Mesendoderm (in vitro differentiated cells): ENCODE results near the gene RCN2.
"Not testable (repeated sequence)": the region's sequence is repeated elsewhere in the genome, so short reads cannot be mapped to it uniquely, and the experiment has no call there.

Source experiments
- DNase-seq: peaks from one replicate; pipeline ENCODE4 v3.0.0; 2013
- H2AK5ac ChIP-seq: 2 replicates; pipeline ENCODE4 v1.6.1; 2013; ENCODE audit warnings: low read length, inconsistent platforms
- H2BK120ac ChIP-seq: 2 replicates; pipeline ENCODE4 v1.6.1; 2013; ENCODE audit warnings: low read depth, mild to moderate bottlenecking, low read length, moderate library complexity, mixed read lengths
- H2BK15ac ChIP-seq: replicated peaks from 2 replicates; pipeline ENCODE4 v1.6.1; 2013; ENCODE audit warnings: low read depth, mild to moderate bottlenecking, moderate library complexity
- H2BK5ac ChIP-seq: 2 replicates; pipeline ENCODE4 v1.6.1; 2013; ENCODE audit warnings: low read length, inconsistent platforms
- H3K18ac ChIP-seq: 2 replicates; pipeline ENCODE4 v1.6.1; 2013; ENCODE audit warnings: mild to moderate bottlenecking, low read length, mixed read lengths
- H3K23ac ChIP-seq: one replicate; pipeline ENCODE4 v1.6.1; 2013; ENCODE audit warnings: low read length
- H3K27ac ChIP-seq: 2 replicates; pipeline ENCODE4 v1.5.1; 2013; ENCODE audit warnings: low read depth, mild to moderate bottlenecking, inconsistent platforms, low read length, moderate library complexity
- H3K27me3 ChIP-seq: 2 replicates; pipeline ENCODE4 v1.6.1; 2013; ENCODE audit warnings: low read length, control low read depth, mild to moderate bottlenecking, inconsistent platforms; ENCODE audit not compliant: insufficient read depth, poor library complexity
- H3K36me3 ChIP-seq: 2 replicates; pipeline ENCODE4 v1.6.1; 2013; ENCODE audit warnings: low read length, inconsistent platforms; ENCODE audit not compliant: control insufficient read depth, insufficient read depth
- H3K4ac ChIP-seq: one replicate; pipeline ENCODE4 v1.6.1; 2013; ENCODE audit warnings: low read depth, mild to moderate bottlenecking, low read length, moderate library complexity
- H3K4me1 ChIP-seq: 2 replicates; pipeline ENCODE4 v1.6.1; 2013; ENCODE audit warnings: low read depth, low read length, inconsistent platforms; ENCODE audit not compliant: control insufficient read depth
- H3K4me2 ChIP-seq: 2 replicates; pipeline ENCODE4 v1.6.1; 2013; ENCODE audit warnings: low read length
- H3K4me3 ChIP-seq: 2 replicates; pipeline ENCODE4 v1.5.1; 2013; ENCODE audit warnings: mild to moderate bottlenecking, low read length
- H3K56ac ChIP-seq: one replicate; pipeline ENCODE4 v1.6.1; 2013; ENCODE audit warnings: low read length
- H3K79me1 ChIP-seq: 2 replicates; pipeline ENCODE4 v1.6.1; 2013; ENCODE audit warnings: low read length, inconsistent platforms
- H3K79me2 ChIP-seq: 2 replicates; pipeline ENCODE4 v1.6.1; 2013; ENCODE audit warnings: mild to moderate bottlenecking, low read length; ENCODE audit not compliant: control insufficient read depth, insufficient read depth
- H3K9ac ChIP-seq: 2 replicates; pipeline ENCODE4 v1.6.1; 2013; ENCODE audit warnings: low read length, inconsistent platforms
- H4K5ac ChIP-seq: one replicate; pipeline ENCODE4 v1.6.1; 2013; ENCODE audit warnings: low read length
- H4K8ac ChIP-seq: one replicate; pipeline ENCODE4 v1.6.1; 2013; ENCODE audit warnings: low read depth, mild to moderate bottlenecking, control low read depth, low read length, moderate library complexity
- WGBS: extraction: QIAGEN DNeasy Blood & Tissue Kit; methylation state at CpG from one replicate; pipeline ENCODE4 v1.1.7; 2013; ENCODE audit warnings: low lambda C conversion rate, missing lambda C conversion rate; ENCODE audit not compliant: insufficient coverage; ENCODE audit errors: extremely low coverage; 5-methylcytosine and 5-hydroxymethylcytosine counted together

RCN2 gene

DNA sequence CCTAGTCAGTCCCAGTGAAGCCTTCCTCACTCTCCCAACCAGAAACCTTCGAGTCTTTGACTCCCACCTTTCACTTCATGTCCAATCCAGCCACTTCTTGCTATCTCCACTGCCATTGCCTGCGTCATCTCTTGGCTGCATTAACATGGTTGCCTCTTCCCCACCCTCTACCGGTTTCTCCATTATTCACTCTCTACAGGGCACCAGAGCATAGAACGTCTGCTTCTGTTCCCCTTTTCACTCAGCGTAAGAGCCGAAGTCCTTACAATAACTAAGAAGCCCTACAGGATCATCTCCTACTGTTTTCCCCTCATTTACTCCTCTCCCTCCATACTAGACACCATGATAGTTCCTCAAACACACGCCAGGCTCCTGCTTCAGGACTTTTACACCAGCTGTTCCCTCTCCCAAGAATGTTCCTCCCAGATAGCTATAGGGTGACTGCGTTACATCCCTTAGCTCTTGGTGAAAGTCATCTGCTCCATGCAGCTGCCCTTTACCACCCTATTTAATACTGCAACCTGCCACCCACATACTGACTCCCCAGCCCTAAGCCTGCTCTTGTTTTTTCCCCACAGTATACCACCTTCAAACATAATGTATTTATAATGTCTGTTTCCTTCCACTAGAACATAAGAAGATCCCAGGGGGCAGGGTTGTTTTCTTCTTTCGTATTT is 30.9 kb downstream of the RCN2 start:
- Histone ChIP-seq H3K27me3 (no peaks in the 10 kb centered on the region), H3K4ac (no peak overlapping the region), H3K36me3 (no peaks in the 10 kb centered on the region), H4K8ac (no peak overlapping the region), H3K23ac (no peak overlapping the region), H3K79me1 (no peaks in the 10 kb centered on the region), H2BK5ac (no peak overlapping the region), H3K27ac (no peak overlapping the region), H3K56ac (no peak overlapping the region), H2BK120ac (no peak overlapping the region), H3K4me1 (peaks cover 12% of the 10 kb centered on the region), H3K4me3 (no peak overlapping the region), H4K5ac (no peak overlapping the region), H3K4me2 (no peak overlapping the region), H2AK5ac (no peak overlapping the region), H3K9ac (no peak overlapping the region), H3K79me2 (no peaks in the 10 kb centered on the region), H2BK15ac (no peak overlapping the region), H3K18ac (no peak overlapping the region)
- no peak for DNase-seq
- WGBS: no CpG with 5 or more reads among the region's 9 CpGs

DNA sequence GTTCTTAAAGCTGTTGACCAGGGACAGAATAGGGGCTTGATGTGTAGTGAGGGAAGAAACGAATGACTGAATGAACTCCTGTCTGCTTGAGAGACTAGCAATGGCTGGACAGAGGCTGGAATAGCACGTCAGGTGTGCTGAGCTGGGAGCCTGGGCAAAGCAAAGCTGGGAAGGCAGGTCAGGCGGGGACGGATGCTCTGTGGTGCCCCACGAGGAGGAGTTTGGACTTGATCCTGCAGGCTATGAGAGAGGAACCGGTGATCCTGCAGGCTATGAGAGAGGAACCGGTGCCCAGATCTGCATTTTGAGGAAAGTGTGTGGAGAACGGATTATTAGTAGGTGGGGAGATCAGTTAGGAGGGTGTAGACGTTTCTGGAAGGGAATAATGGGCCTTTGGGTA is 32.0 kb downstream of the RCN2 start:
- no CpG with 5 or more reads among the region's 9 CpGs for WGBS

DNA sequence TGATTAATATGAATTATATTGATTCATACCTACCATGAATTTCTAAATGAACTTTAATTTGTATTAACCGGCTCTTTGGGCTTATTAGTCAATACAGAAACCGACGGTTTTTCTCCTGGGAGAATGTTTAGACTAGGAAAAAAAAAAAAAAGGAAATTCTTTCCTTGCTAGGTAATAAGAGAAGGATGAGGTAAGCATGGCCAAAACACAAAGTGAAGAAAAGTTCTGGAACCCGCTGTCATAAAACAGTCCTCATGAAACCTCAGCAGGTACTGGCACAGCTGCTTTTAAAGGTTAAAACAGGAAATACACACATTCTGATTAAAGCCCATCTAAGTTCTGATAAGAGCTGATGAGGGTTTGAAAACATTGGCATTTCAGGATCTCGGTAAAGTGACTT is 32.6 kb downstream of the RCN2 start:
- no peaks in the 10 kb centered on the region for H3K79me2 ChIP-seq
- H3K56ac ChIP-seq: no peak overlapping the region
- H3K4me2 ChIP-seq: no peak overlapping the region
- H3K4ac ChIP-seq: no peak overlapping the region
- peak; percentile 60 for DNase-seq
- H3K9ac ChIP-seq: no peak overlapping the region
- no peak overlapping the region for H2AK5ac ChIP-seq
- H3K4me1 ChIP-seq: peaks cover 12% of the 10 kb centered on the region
- no CpG with 5 or more reads among the region's 5 CpGs for WGBS
- no peak overlapping the region for H3K23ac ChIP-seq
- no peaks in the 10 kb centered on the region for H3K79me1 ChIP-seq
- no peak overlapping the region for H2BK5ac ChIP-seq
- H2BK120ac ChIP-seq: no peak overlapping the region
- no peak overlapping the region for H3K4me3 ChIP-seq
- H3K27me3 ChIP-seq: no peaks in the 10 kb centered on the region
- H3K36me3 ChIP-seq: no peaks in the 10 kb centered on the region
- H4K5ac ChIP-seq: no peak overlapping the region
- no peak overlapping the region for H2BK15ac ChIP-seq
- no peak overlapping the region for H3K18ac ChIP-seq
- no peak overlapping the region for H4K8ac ChIP-seq
- no peak overlapping the region for H3K27ac ChIP-seq

More for the DNA sequence above, 32.0 kb downstream of the RCN2 start:
- peak; percentile 66 for DNase-seq
- peaks cover 12% of the 10 kb centered on the region for H3K4me1 ChIP-seq
- H3K9ac ChIP-seq: no peak overlapping the region
- H3K4me3 ChIP-seq: no peak overlapping the region
- H2AK5ac ChIP-seq: no peak overlapping the region
- no peak overlapping the region for H2BK5ac ChIP-seq
- peak overlapping the region; percentile 22 for H3K18ac ChIP-seq
- no peak overlapping the region for H4K8ac ChIP-seq
- no peak overlapping the region for H2BK120ac ChIP-seq
- no peak overlapping the region for H3K23ac ChIP-seq
- H3K27ac ChIP-seq: no peak overlapping the region
- H3K4ac ChIP-seq: no peak overlapping the region
- no peak overlapping the region for H3K4me2 ChIP-seq
- H2BK15ac ChIP-seq: no peak overlapping the region
- no peaks in the 10 kb centered on the region for H3K79me1 ChIP-seq
- H3K36me3 ChIP-seq: no peaks in the 10 kb centered on the region
- no peaks in the 10 kb centered on the region for H3K27me3 ChIP-seq
- no peaks in the 10 kb centered on the region for H3K79me2 ChIP-seq
- no peak overlapping the region for H4K5ac ChIP-seq
- no peak overlapping the region for H3K56ac ChIP-seq

DNA sequence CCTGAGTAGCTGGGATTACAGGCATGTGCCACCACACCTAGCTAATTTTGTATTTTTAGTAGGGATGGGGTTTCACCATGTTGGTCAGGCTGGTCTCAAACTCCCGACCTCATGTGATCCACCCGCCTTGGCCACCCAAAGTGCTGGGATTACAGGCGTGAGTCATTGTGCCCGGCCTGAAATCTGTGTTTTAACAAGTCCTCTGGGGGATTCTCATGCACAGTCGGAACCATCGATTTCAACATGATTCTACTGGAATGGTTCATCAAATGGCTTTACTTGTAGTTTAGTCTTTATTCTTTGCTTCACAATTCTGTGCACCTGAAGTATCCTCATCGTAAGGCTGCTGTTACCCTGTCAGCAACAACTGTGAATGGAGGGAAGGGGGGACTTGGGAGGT is 34.5 kb downstream of the RCN2 start:
- H3K4me1 ChIP-seq: peaks cover 12% of the 10 kb centered on the region
- not testable (repeated sequence) for H3K18ac ChIP-seq, H2BK120ac ChIP-seq, H4K5ac ChIP-seq, H2BK15ac ChIP-seq, DNase-seq, H3K79me2 ChIP-seq, H3K27ac ChIP-seq, H3K23ac ChIP-seq, H3K4me3 ChIP-seq, H3K27me3 ChIP-seq, H3K79me1 ChIP-seq, H3K56ac ChIP-seq, H2AK5ac ChIP-seq, H3K36me3 ChIP-seq, H3K4me2 ChIP-seq, H3K9ac ChIP-seq, H2BK5ac ChIP-seq, H3K4ac ChIP-seq, H4K8ac ChIP-seq
- no CpG with 5 or more reads among the region's 7 CpGs for WGBS

DNA sequence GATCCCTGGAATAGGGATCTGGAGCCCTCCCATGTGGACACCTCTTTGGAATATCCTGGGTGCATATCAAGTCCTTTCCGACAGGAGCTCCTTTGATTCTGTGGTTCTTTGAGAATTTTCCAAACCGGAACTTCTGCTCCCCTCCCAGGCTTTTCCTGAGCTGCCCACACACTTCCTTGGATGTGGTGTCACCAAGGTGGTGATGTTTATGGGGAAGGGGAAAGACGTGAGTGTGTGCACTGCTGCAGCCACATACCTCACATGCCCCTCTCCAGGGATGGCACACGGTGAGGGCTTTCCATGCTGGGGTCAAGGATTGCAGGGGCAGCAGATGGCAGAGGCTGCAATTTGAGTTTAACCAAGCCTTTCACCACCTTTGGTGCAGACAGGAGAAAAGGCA is 35.5 kb downstream of the RCN2 start:
- H3K9ac ChIP-seq: no peak overlapping the region
- no peaks in the 10 kb centered on the region for H3K27me3 ChIP-seq
- WGBS: no CpG with 5 or more reads among the region's 4 CpGs
- H3K79me2 ChIP-seq: no peaks in the 10 kb centered on the region
- no peak overlapping the region for H3K27ac ChIP-seq
- DNase-seq: no peak
- no peaks in the 10 kb centered on the region for H3K79me1 ChIP-seq
- H3K4me1 ChIP-seq: peaks cover 12% of the 10 kb centered on the region
- no peak overlapping the region for H2BK5ac ChIP-seq
- no peak overlapping the region for H3K4me3 ChIP-seq
- H2AK5ac ChIP-seq: no peak overlapping the region
- H2BK120ac ChIP-seq: no peak overlapping the region
- H3K23ac ChIP-seq: no peak overlapping the region
- H3K18ac ChIP-seq: no peak overlapping the region
- no peak overlapping the region for H2BK15ac ChIP-seq
- no peak overlapping the region for H4K5ac ChIP-seq
- H3K56ac ChIP-seq: no peak overlapping the region
- H3K4ac ChIP-seq: no peak overlapping the region
- no peaks in the 10 kb centered on the region for H3K36me3 ChIP-seq
- no peak overlapping the region for H4K8ac ChIP-seq
- no peak overlapping the region for H3K4me2 ChIP-seq

DNA sequence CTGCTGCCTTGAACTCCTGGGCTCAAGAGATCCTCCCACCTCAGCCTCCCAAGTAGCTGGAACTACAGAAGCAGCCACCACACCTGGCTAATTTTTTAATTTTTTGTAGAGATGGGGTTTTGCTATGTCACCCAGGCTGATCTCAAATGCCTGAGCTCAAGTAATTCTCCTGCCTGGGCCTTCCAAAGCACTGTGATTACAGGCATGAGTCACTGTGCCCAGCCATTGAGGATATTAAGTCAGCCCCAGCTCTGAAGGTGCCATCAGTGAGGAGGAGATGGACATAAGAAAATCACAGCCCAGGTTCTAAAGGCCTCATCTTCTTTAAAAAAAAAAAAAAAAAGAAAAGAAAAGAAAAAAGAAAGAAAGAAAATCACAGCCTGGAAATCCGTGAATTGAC is 36.8 kb downstream of the RCN2 start:
- H3K27me3 ChIP-seq: no peaks in the 10 kb centered on the region
- H4K5ac ChIP-seq: no peak overlapping the region
- H3K36me3 ChIP-seq: no peaks in the 10 kb centered on the region
- no peak overlapping the region for H2AK5ac ChIP-seq
- no peak overlapping the region for H2BK15ac ChIP-seq
- H3K27ac ChIP-seq: no peak overlapping the region
- DNase-seq: peak; percentile 51
- H3K23ac ChIP-seq: no peak overlapping the region
- no peak overlapping the region for H3K18ac ChIP-seq
- H3K4me1 ChIP-seq: peaks cover 12% of the 10 kb centered on the region
- no peaks in the 10 kb centered on the region for H3K79me1 ChIP-seq
- no peak overlapping the region for H3K4me2 ChIP-seq
- no peak overlapping the region for H4K8ac ChIP-seq
- no peak overlapping the region for H3K4me3 ChIP-seq
- H3K56ac ChIP-seq: no peak overlapping the region
- no peak overlapping the region for H3K4ac ChIP-seq
- no peak overlapping the region for H2BK5ac ChIP-seq
- H3K79me2 ChIP-seq: no peaks in the 10 kb centered on the region
- H2BK120ac ChIP-seq: no peak overlapping the region
- no CpG with 5 or more reads among the region's 1 CpG for WGBS
- no peak overlapping the region for H3K9ac ChIP-seq
